Suprapubic skin (tissue), 4 donors: ENCODE measurements around the gene ZBTB45.

Experiments
- CTCF ChIP-seq, 2 donors: fragments of 200-600 bp in 1 of 2; fragments of 450-650 bp in 1 of 2; sonication (generic) in 1 of 2; IDR thresholded peaks; one replicate each; pipeline ENCODE4 v1.5.1; 2016 to 2019; ENCODE audit warnings: antibody characterized with exemption in 2 of 2, mild to moderate bottlenecking in 1 of 2, moderate library complexity in 1 of 2
- EP300 ChIP-seq: sonication (generic); formaldehyde crosslinking; IDR thresholded peaks from one replicate; pipeline ENCODE4 v1.6.1; 2017; ENCODE audit warnings: antibody characterized with exemption
- POLR2A ChIP-seq, 2 donors: fragments of 450-650 bp; IDR thresholded peaks; one replicate each; pipeline ENCODE4 v1.6.1; 2017; ENCODE audit warnings: antibody characterized with exemption in 2 of 2, mild to moderate bottlenecking in 2 of 2, moderate library complexity in 2 of 2
- POLR2AphosphoS5 ChIP-seq, 3 donors: sonication (generic); formaldehyde crosslinking; IDR thresholded peaks; one replicate each; pipeline ENCODE4 v1.6.1; 2017; ENCODE audit warnings: antibody characterized with exemption in 3 of 3

DNA sequence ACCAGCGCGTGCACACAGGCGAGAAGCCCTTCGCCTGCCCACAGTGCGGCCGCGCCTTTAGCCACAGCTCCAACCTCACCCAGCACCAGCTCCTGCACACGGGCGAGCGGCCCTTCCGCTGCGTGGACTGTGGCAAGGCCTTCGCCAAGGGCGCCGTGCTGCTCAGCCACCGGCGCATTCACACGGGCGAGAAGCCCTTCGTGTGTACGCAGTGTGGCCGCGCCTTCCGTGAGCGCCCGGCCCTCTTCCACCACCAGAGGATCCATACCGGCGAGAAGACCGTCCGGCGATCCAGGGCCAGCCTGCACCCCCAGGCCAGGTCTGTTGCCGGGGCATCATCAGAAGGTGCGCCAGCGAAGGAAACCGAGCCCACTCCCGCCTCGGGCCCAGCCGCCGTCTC is 47.9 kb downstream of the ZBTB45 start:
- no peak for TF ChIP-seq CTCF (IDR thresholded peaks at IDR 0.05)
- TF ChIP-seq POLR2A (IDR thresholded peaks at IDR 0.05): no peak
- TF ChIP-seq EP300: no peak
- no peak for TF ChIP-seq POLR2AphosphoS5 (IDR thresholded peaks at IDR 0.05)
